Spinal cord (tissue), 10 donors: ENCODE measurements around the gene TAOK1. TPM values are rescaled to one million over a fixed set of nuclear protein-coding genes. Genes with fewer than 3 reads are reported as not detected.
A peak's percentile ranks its signal among the peaks of the same experiment; 100 is the strongest.

Source experiments
- DNase-seq, 6 donors: peaks; one replicate each; pipeline versions ENCODE4 v3.0.0 to v3.0.0-alpha.2; 2013 to 2015; ENCODE audit warnings: low spot score in 6 of 6, low read depth in 4 of 6
- H3K27ac ChIP-seq: one replicate; pipeline ENCODE4 v1.5.1; 2013; ENCODE audit warnings: low read depth, low read length, control low read depth
- H3K27me3 ChIP-seq: one replicate; pipeline ENCODE4 v1.6.1; 2013; ENCODE audit warnings: low read length; ENCODE audit not compliant: control insufficient read depth, insufficient read depth
- H3K36me3 ChIP-seq: one replicate; pipeline ENCODE4 v1.6.1; 2013; ENCODE audit warnings: low read length; ENCODE audit not compliant: control insufficient read depth, insufficient read depth
- H3K4me1 ChIP-seq: one replicate; pipeline ENCODE4 v1.6.1; 2013; ENCODE audit warnings: low read length; ENCODE audit not compliant: control insufficient read depth, insufficient read depth
- H3K4me3 ChIP-seq: one replicate; pipeline ENCODE4 v1.5.1; 2013; ENCODE audit warnings: low read depth, low read length, control low read depth
- H3K9me3 ChIP-seq: one replicate; pipeline ENCODE4 v1.6.1; 2013; ENCODE audit warnings: low read length; ENCODE audit not compliant: control insufficient read depth, insufficient read depth
- WGBS: methylation state at CpG from one replicate; pipeline ENCODE4 v1.1.5; 2013; ENCODE audit warnings: missing lambda C conversion rate; ENCODE audit not compliant: insufficient coverage; 5-methylcytosine and 5-hydroxymethylcytosine counted together
- polyA plus RNA-seq, 2 donors: library from polyadenylated mRNA; unstranded; fragments of 120-200 nt; gene quantifications; one replicate each; pipeline ENCODE4 v1.2.1, GENCODE V29; 2013; ENCODE audit not compliant: insufficient read length in 2 of 2
- total RNA-seq, 2 donors: library from RNA; depleted of rRNA in 1 of 2; stranded (reverse); fragments of 120-200 nt in 1 of 2; fragments of >200 nt in 1 of 2; gene quantifications; one replicate each; pipeline versions ENCODE4 v1.2.3 to v1.2.4, GENCODE V29; 2013 to 2014
- donor health status: healthy.

TAOK1 gene
- total and polyA plus RNA-seq, 4 donors, result 38.7 to 123 (median 69.3) TPM

DNA sequence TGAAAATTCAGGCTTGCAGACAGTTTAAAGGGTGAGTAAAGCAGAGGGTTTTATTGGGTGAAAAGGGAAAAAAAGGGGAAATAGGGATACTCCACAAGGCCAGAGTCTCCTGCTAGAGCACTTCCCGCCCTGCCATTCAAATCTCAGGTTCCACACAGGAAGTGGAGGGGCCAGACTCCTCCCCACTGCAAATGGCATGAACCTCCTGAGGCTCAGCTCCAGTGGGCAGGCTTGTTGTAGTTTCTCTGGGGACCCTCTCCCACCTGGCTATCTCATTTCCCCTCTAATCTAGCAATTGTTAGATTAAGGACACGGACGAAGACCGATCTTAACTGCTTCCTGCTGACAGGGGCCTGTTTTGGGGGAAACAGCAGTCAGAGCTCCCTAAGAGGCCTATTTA lies 43.4 kb downstream of the TAOK1 start:
- Histone ChIP-seq H3K27me3 (no peaks in the 10 kb centered on the region), H3K4me1 (peaks cover 3% of the 10 kb centered on the region), H3K4me3 (no peak overlapping the region), H3K36me3 (no peaks in the 10 kb centered on the region), H3K27ac (no peak overlapping the region), H3K9me3 (no peaks in the 10 kb centered on the region)
- DNase-seq, result no peak
- 53% methylated on average over 4 of the region's 4 CpGs for WGBS

DNA sequence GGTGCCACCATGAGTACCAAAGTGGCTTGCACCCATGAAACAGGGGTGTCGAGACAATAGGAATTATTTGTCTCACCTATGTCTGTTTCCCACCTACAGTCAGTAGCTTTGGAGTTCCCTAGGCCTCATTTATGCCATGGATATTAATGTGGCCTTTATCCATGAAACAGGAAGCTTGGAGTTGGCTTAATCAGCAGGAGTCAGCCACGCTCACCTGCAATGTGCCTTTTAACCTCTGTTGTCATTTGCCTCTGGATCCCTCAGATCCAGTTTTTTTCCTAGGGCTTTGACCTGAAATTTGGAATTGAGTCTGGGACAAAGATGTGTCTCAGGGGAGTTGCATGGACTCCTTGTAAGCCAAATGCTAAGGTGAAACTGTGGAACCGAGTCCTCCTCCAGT lies 44.4 kb downstream of the TAOK1 start:
- 100% methylated on average over 2 of the region's 3 CpGs for WGBS
- Histone ChIP-seq H3K4me1 (peaks cover 3% of the 10 kb centered on the region), H3K36me3 (no peaks in the 10 kb centered on the region), H3K9me3 (no peaks in the 10 kb centered on the region), H3K27me3 (no peaks in the 10 kb centered on the region), H3K27ac (no peak overlapping the region), H3K4me3 (no peak overlapping the region)
- DNase-seq, result no peak

DNA sequence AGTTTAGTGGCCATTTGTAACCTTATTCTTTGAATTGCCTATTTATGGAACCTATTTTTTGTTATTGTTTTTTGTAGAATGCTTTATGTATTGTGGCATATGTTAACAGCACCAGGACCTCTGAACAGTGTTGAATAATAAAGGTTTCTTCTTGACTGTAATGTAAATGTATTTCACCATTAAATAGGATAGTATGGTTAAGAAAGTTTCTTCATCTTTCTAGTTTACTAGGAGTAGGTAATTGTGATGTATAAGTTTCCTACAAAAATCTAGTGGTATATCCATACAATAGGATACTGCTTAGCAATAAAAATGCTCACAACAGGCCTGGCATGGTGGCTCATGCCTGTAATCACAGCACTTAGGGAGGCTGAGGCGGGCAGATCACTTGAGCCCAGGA lies 52.3 kb downstream of the TAOK1 start:
- no peaks in the 10 kb centered on the region for H3K9me3 ChIP-seq
- no peaks in the 10 kb centered on the region for H3K27me3 ChIP-seq
- WGBS, result no CpG with 5 or more reads among the region's 1 CpG
- H3K4me3 ChIP-seq, result no peak overlapping the region
- no peaks in the 10 kb centered on the region for H3K36me3 ChIP-seq
- no peak for DNase-seq
- peaks cover 3% of the 10 kb centered on the region for H3K4me1 ChIP-seq
- H3K27ac ChIP-seq, result no peak overlapping the region

DNA sequence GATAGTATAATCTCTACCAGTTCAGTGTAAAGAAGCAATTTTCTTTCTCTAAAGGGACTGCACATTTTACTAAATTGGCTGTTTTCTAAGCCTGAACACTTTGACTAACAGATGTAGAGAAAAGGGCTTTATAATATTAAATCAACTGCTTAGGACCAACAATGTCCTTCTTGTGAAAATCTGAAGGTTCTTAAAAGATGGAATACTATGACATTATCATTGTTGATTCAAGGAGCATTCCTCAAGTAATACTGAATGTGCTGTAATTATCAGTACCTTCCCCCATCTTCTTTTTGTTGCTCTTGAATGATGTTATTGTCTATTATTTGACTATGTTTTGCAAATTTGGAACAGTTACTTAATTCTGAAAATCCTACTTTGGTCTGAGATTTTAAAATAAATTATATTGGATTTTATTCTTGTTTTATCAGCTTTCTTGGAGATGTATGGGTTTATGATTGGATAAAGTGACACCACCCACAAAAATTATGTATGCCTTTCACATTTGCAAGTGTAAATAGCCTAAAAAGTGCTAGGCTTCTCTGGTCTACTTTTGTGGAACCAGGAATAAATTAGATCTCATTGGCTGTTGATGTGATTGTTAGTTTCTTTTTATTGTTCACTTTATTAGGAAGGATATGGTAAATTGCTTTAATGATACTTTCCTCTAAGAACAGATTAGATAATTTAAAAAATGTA lies 53.0 kb downstream of the TAOK1 start:
- Histone ChIP-seq H3K4me1 (peaks cover 3% of the 10 kb centered on the region), H3K36me3 (no peaks in the 10 kb centered on the region), H3K27ac (no peak overlapping the region), H3K4me3 (no peak overlapping the region), H3K9me3 (no peaks in the 10 kb centered on the region), H3K27me3 (no peaks in the 10 kb centered on the region)
- DNase-seq, result peak in 1 of 6 donors; percentile 28

DNA sequence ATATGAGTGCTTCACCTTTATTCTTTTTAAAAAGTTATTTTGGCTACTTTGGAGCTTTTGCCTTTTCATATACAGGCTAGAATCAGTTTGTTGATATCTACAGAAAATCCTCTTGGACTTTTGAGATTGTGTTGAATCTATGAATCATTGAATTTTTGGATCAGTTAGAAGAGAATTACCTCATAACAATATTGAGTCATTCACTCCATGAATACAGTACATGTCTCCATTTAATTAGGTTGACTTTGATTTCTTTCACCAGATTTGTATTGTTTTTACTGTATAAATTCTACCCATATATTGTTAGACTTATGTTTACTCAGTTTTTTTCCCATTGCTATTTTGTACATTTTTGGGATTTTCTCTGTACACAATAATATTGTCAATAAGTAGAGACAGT lies 54.4 kb downstream of the TAOK1 start:
- Histone ChIP-seq H3K27ac (no peak overlapping the region), H3K36me3 (no peaks in the 10 kb centered on the region), H3K9me3 (no peaks in the 10 kb centered on the region), H3K4me3 (no peak overlapping the region), H3K4me1 (peaks cover 3% of the 10 kb centered on the region), H3K27me3 (no peaks in the 10 kb centered on the region)
- no peak for DNase-seq

DNA sequence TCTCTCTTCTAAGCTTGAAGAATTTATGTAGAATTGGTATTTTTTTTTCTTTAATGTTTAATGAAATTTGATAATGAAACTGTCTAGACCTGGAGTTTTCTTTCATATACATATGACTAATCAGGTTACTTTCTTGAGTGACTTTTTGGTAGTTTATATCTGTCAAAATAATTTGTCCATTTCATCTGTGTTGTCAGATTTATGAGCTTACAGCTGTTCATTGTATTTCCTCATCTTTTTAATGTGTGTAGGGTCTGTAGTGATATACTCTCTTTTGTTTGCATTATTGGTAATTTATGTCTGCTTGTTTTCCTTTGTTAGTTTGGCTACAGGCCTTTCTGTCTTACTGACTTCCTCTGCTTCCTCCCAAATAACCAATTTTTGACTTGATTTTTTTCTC lies 55.7 kb downstream of the TAOK1 start:
- H3K4me3 ChIP-seq, result no peak overlapping the region
- no peaks in the 10 kb centered on the region for H3K27me3 ChIP-seq
- H3K36me3 ChIP-seq, result no peaks in the 10 kb centered on the region
- peaks cover 3% of the 10 kb centered on the region for H3K4me1 ChIP-seq
- no peak for DNase-seq
- no peaks in the 10 kb centered on the region for H3K9me3 ChIP-seq
- H3K27ac ChIP-seq, result no peak overlapping the region

DNA sequence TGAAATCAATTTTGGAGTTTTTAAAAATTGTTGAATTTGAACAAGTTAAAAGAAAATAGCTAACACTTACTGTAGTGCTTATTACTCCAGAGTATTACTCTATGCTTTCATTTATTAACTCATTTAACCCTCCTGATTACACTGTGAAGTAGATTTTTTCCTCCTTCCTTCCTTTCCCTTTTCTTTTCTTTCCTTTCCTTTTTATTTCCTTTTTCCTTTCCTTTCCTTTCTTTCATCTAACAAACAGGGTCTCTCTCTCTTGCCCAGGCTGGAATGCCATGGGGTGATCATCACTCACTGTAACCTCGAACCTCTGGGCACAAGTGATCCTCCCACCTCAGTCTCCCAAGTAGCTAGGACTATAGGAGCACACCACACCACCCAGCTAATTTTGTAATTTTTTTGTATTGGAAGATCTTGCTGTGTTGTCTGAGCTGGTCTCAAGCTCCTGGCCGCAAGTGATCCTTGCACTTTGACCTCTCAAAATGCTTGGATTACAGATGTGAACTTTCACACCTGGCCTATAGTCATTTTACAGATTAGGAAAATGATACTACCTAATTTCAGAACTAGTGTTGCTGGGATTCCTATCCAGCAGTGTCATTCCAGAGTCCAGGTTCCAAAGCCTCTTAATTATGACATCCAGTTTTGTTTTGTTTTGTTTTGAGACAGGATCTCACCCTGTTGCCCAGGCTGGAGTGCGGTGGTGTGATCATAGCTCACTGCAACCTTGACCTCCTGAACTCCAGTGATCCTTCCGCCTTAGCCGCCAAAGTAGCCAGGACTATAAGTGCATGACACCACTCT lies 59.9 kb downstream of the TAOK1 start:
- Histone ChIP-seq H3K9me3 (no peaks in the 10 kb centered on the region), H3K4me3 (no peak overlapping the region), H3K36me3 (peaks cover 14% of the 10 kb centered on the region), H3K27me3 (no peaks in the 10 kb centered on the region), H3K27ac (no peak overlapping the region), H3K4me1 (no peaks in the 10 kb centered on the region)
- no peak for DNase-seq
- WGBS, result 92% methylated on average over 2 of the region's 5 CpGs

DNA sequence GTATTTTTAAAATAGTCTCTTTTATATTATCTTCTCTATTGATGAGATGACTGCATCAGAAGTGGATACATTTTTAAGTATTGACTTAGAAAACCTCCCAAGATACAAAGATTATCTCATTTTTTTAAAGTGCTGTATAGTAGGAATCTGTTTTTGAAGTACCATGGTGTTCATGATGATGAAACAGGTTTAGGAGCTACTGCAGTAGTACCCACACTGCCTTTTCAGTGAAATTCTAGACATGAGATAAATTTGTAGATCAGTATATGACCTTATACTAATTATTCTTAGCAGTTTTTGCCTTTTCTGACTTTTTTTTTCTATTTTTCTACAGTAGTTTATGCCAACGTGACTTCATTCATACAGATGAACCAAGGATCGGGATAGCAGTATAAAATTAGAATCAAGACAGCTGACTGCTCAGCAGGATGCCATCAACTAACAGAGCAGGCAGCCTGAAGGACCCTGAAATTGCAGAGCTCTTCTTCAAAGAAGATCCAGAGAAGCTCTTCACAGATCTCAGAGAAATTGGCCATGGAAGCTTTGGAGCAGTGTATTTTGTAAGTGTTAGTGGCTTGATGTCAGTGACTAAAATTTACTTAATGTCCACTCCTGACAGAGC lies 61.1 kb downstream of the TAOK1 start:
- H3K4me3 ChIP-seq, result no peak overlapping the region
- H3K36me3 ChIP-seq, result peaks cover 14% of the 10 kb centered on the region
- H3K9me3 ChIP-seq, result no peaks in the 10 kb centered on the region
- H3K27me3 ChIP-seq, result no peaks in the 10 kb centered on the region
- DNase-seq, result peak in 2 of 6 donors; percentile 10 to 26
- H3K4me1 ChIP-seq, result no peaks in the 10 kb centered on the region
- no peak overlapping the region for H3K27ac ChIP-seq
- WGBS, result 43% methylated on average over 1 of the region's 2 CpGs

DNA sequence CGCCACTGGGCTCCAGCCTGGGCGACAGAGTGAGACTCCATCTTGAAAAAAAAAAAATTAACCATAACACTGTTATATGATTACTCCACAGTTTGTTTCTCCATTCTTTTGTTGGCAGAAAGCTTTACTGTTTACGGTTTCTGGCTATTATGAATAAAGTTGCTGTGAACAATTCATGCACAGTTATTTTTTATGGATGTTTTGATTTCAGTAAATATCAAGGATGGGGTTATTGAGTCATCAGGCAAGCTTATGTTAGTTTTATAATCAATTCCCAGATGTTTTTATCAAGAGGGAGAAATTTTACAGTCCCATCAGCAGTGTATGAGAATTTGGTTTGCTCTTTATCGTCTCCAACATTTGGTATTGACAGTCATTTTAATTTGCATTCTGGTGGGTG lies 67.9 kb downstream of the TAOK1 start:
- no peak for DNase-seq
- H3K27ac ChIP-seq, result no peak overlapping the region
- H3K27me3 ChIP-seq, result no peaks in the 10 kb centered on the region
- H3K9me3 ChIP-seq, result no peaks in the 10 kb centered on the region
- H3K36me3 ChIP-seq, result peaks cover 9% of the 10 kb centered on the region
- WGBS, result no CpG with 5 or more reads among the region's 4 CpGs
- no peaks in the 10 kb centered on the region for H3K4me1 ChIP-seq
- H3K4me3 ChIP-seq, result no peak overlapping the region
